Activated CD4-positive, alpha-beta memory T cell treated with anti-CD3 and anti-CD28 coated beads for 36 hours (primary cell): ENCODE data around the gene RNASE3. TPM values are rescaled to one million over a fixed set of nuclear protein-coding genes. Genes with fewer than 3 reads are reported as not detected.
"Not testable (repeated sequence)": the region's sequence is repeated elsewhere in the genome, so short reads cannot be mapped to it uniquely, and the experiment has no call there.

ENCODE experiments used
- CTCF ChIA-PET: fragments of 350-600 bp; sonication (Branson Sonifier 250); formaldehyde crosslinking; loops from one replicate; lab custom pipeline; 2021; ENCODE audit warnings: antibody characterized with exemption, inconsistent platforms; lab: Charles Lee
- POLR2A ChIA-PET: fragments of 350-600 bp; sonication (Branson Sonifier 250); formaldehyde crosslinking; loops from one replicate; lab custom pipeline; 2021; ENCODE audit warnings: antibody characterized with exemption; lab: Charles Lee
- DNase-seq: peaks from one replicate; pipeline ENCODE4 v3.0.0-alpha.2; 2020
- H3K27ac Mint-ChIP-seq: one replicate; pipeline ENCODE4 v1.8.0; 2021; ENCODE audit warnings: mixed read lengths
- H3K27me3 Mint-ChIP-seq: one replicate; pipeline ENCODE4 v1.8.0; 2021; ENCODE audit warnings: mixed read lengths
- H3K36me3 Mint-ChIP-seq: one replicate; pipeline ENCODE4 v1.8.0; 2021; ENCODE audit warnings: mixed read lengths
- H3K4me1 Mint-ChIP-seq: one replicate; pipeline ENCODE4 v1.8.0; 2021; ENCODE audit warnings: low read depth, mixed read lengths
- H3K4me3 Mint-ChIP-seq: one replicate; pipeline ENCODE4 v1.8.0; 2021; ENCODE audit warnings: mild to moderate bottlenecking, mixed read lengths
- H3K9me3 Mint-ChIP-seq: one replicate; pipeline ENCODE4 v1.8.0; 2021; ENCODE audit warnings: mixed read lengths
- intact Hi-C: fragments of 100-400 bp; cut with micrococcal nuclease; formaldehyde crosslinking; loops from one replicate; pipeline ENCODE4 v1.15.1; 2023
- total RNA-seq, 2 experiments: library from RNA; stranded (reverse); gene quantifications; one replicate each; pipeline ENCODE4 v1.2.3, GENCODE V29; 2021

Gene RNASE3
- total RNA-seq, 2 experiments from 2014 or later, result not detected

- POLR2A ChIA-PET, result no interaction called here
Observed at GRCh38 chr14:20873370-20874177, 17.6 kb upstream of the RNASE3 start.

GRCh38 chr14:20877016-20877415 is 14.2 kb upstream of the RNASE3 start:
- ChIA-PET CTCF (no interaction called here), POLR2A (no interaction called here)
- Mint-ChIP-seq H3K27ac (no peak overlapping the region), H3K4me1 (peaks cover 15% of the 10 kb centered on the region), H3K4me3 (no peak overlapping the region), H3K9me3 (no peaks in the 10 kb centered on the region), H3K27me3 (no peaks in the 10 kb centered on the region), H3K36me3 (no peaks in the 10 kb centered on the region)
- no peak for DNase-seq
- intact Hi-C loops, result no loop called here

More at GRCh38 chr14:20873370-20874177, 17.6 kb upstream of the RNASE3 start:
- peak; percentile 91 for DNase-seq
- no peaks in the 10 kb centered on the region for H3K9me3 Mint-ChIP-seq
- peak overlapping the region; percentile 13 for H3K4me3 Mint-ChIP-seq
- intact Hi-C loops, result loop anchor here (1.0 to 5.0 kb wide), 6 partner anchors 16 to 261 kb away; partner anchors contain the start of gene TMEM253
- no peak overlapping the region for H3K27ac Mint-ChIP-seq
- CTCF ChIA-PET, result interaction anchor here (0.7 to 2.8 kb wide), 24 partner anchors 14 to 231 kb away, joined by 3 to 45 read pairs (median 4); no protein-coding TSS in a partner anchor
- H3K4me1 Mint-ChIP-seq, result peaks cover 15% of the 10 kb centered on the region
- no peaks in the 10 kb centered on the region for H3K36me3 Mint-ChIP-seq
- no peaks in the 10 kb centered on the region for H3K27me3 Mint-ChIP-seq

GRCh38 chr14:20878695-20879094 is 12.5 kb upstream of the RNASE3 start:
- no peaks in the 10 kb centered on the region for H3K9me3 Mint-ChIP-seq
- peaks cover 6% of the 10 kb centered on the region for H3K4me1 Mint-ChIP-seq
- H3K27ac Mint-ChIP-seq, result no peak overlapping the region
- DNase-seq, result no peak
- POLR2A ChIA-PET, result no interaction called here
- H3K36me3 Mint-ChIP-seq, result no peaks in the 10 kb centered on the region
- no peak overlapping the region for H3K4me3 Mint-ChIP-seq
- intact Hi-C loops, result no loop called here
- CTCF ChIA-PET, result no interaction called here
- no peaks in the 10 kb centered on the region for H3K27me3 Mint-ChIP-seq

- H3K4me3 Mint-ChIP-seq, H3K27ac Mint-ChIP-seq, POLR2A ChIA-PET, intact Hi-C loops, CTCF ChIA-PET, H3K36me3 Mint-ChIP-seq, H3K27me3 Mint-ChIP-seq, H3K9me3 Mint-ChIP-seq, H3K4me1 Mint-ChIP-seq, DNase-seq: not testable (repeated sequence)
Observed at GRCh38 chr14:20881229-20881628, 10.0 kb upstream of the RNASE3 start.

GRCh38 chr14:20882787-20883186 is 8.4 kb upstream of the RNASE3 start:
- intact Hi-C loops, DNase-seq, H3K9me3 Mint-ChIP-seq, H3K4me3 Mint-ChIP-seq, H3K36me3 Mint-ChIP-seq, H3K27ac Mint-ChIP-seq, CTCF ChIA-PET, POLR2A ChIA-PET, H3K27me3 Mint-ChIP-seq, H3K4me1 Mint-ChIP-seq: not testable (repeated sequence)

- H3K4me1 Mint-ChIP-seq, CTCF ChIA-PET, H3K36me3 Mint-ChIP-seq, intact Hi-C loops, POLR2A ChIA-PET, H3K4me3 Mint-ChIP-seq, DNase-seq, H3K27ac Mint-ChIP-seq, H3K9me3 Mint-ChIP-seq: not testable (repeated sequence)
- H3K27me3 Mint-ChIP-seq, result peaks cover 23% of the 10 kb centered on the region
Observed at GRCh38 chr14:20888411-20888810, 2.8 kb upstream of the RNASE3 start.

GRCh38 chr14:20895322-20895721 is 4.1 kb downstream of the RNASE3 start:
- POLR2A ChIA-PET, H3K9me3 Mint-ChIP-seq, CTCF ChIA-PET, DNase-seq, intact Hi-C loops, H3K4me3 Mint-ChIP-seq, H3K36me3 Mint-ChIP-seq, H3K4me1 Mint-ChIP-seq, H3K27ac Mint-ChIP-seq: not testable (repeated sequence)
- peaks cover 27% of the 10 kb centered on the region for H3K27me3 Mint-ChIP-seq

GRCh38 chr14:20904393-20905029 is 13.3 kb downstream of the RNASE3 start:
- H3K4me1 Mint-ChIP-seq, result no peaks in the 10 kb centered on the region
- H3K9me3 Mint-ChIP-seq, result peaks cover 4% of the 10 kb centered on the region
- ChIA-PET POLR2A (no interaction called here), CTCF (no interaction called here)
- H3K4me3 Mint-ChIP-seq, result no peak overlapping the region
- no peak overlapping the region for H3K27ac Mint-ChIP-seq
- no peak for DNase-seq
- intact Hi-C loops, result no loop called here
- H3K27me3 Mint-ChIP-seq, result peaks cover 19% of the 10 kb centered on the region
- no peaks in the 10 kb centered on the region for H3K36me3 Mint-ChIP-seq

GRCh38 chr14:20905676-20906075 is 14.5 kb downstream of the RNASE3 start:
- H3K27ac Mint-ChIP-seq, result no peak overlapping the region
- H3K4me3 Mint-ChIP-seq, result no peak overlapping the region
- peaks cover 10% of the 10 kb centered on the region for H3K27me3 Mint-ChIP-seq
- no peaks in the 10 kb centered on the region for H3K36me3 Mint-ChIP-seq
- ChIA-PET POLR2A (no interaction called here), CTCF (interaction anchor here (0.6 to 1.2 kb wide), 2 partner anchors 52 to 65 kb away, joined by 3 read pairs; no protein-coding TSS in a partner anchor)
- intact Hi-C loops, result no loop called here
- no peaks in the 10 kb centered on the region for H3K9me3 Mint-ChIP-seq
- H3K4me1 Mint-ChIP-seq, result no peaks in the 10 kb centered on the region
- DNase-seq, result no peak

- DNase-seq, result no peak
- H3K36me3 Mint-ChIP-seq, result no peaks in the 10 kb centered on the region
- no peak overlapping the region for H3K4me3 Mint-ChIP-seq
- intact Hi-C loops, result no loop called here
- CTCF ChIA-PET, result no interaction called here
- peaks cover 14% of the 10 kb centered on the region for H3K27me3 Mint-ChIP-seq
- no peaks in the 10 kb centered on the region for H3K9me3 Mint-ChIP-seq
- no peak overlapping the region for H3K27ac Mint-ChIP-seq
- H3K4me1 Mint-ChIP-seq, result no peaks in the 10 kb centered on the region
- POLR2A ChIA-PET, result no interaction called here
Observed at GRCh38 chr14:20907214-20907613, 16.0 kb downstream of the RNASE3 start.

- DNase-seq, POLR2A ChIA-PET, H3K9me3 Mint-ChIP-seq, CTCF ChIA-PET, H3K4me1 Mint-ChIP-seq, H3K36me3 Mint-ChIP-seq, H3K4me3 Mint-ChIP-seq, intact Hi-C loops, H3K27ac Mint-ChIP-seq: not testable (repeated sequence)
- H3K27me3 Mint-ChIP-seq, result peaks cover 18% of the 10 kb centered on the region
Observed at GRCh38 chr14:20910822-20911221, 19.6 kb downstream of the RNASE3 start.

GRCh38 chr14:20919038-20919756 is 28.0 kb downstream of the RNASE3 start:
- H3K27ac Mint-ChIP-seq, result not testable (repeated sequence)

More at GRCh38 chr14:20919038-20919756, 28.0 kb downstream of the RNASE3 start:
- H3K4me1 Mint-ChIP-seq, intact Hi-C loops, DNase-seq, H3K36me3 Mint-ChIP-seq, POLR2A ChIA-PET, H3K4me3 Mint-ChIP-seq, H3K9me3 Mint-ChIP-seq, CTCF ChIA-PET: not testable (repeated sequence)
- peaks cover 28% of the 10 kb centered on the region for H3K27me3 Mint-ChIP-seq
